Breast epithelium (tissue), 4 donors: ENCODE data around the gene SARS1. TPM values are rescaled to one million over a fixed set of nuclear protein-coding genes. Genes with fewer than 3 reads are reported as not detected.
A peak's percentile ranks its signal among the peaks of the same experiment; 100 is the strongest.

Experiments
- DNase-seq, 2 donors: peaks; one replicate each; pipeline ENCODE4 v3.0.0-alpha.2; 2019; ENCODE audit warnings: low spot score in 2 of 2
- H3K27ac ChIP-seq, 2 donors: fragments of 200-600 bp; sonication (generic) in 1 of 2; one replicate each; pipeline ENCODE4 v1.5.1; 2016 to 2019; ENCODE audit warnings: mild to moderate bottlenecking in 1 of 2
- H3K27me3 ChIP-seq, 2 donors: fragments of 200-600 bp; sonication (generic) in 1 of 2; one replicate each; pipeline versions ENCODE4 v1.5.1 to v1.6.0; 2017 to 2019; ENCODE audit warnings: control low read depth in 1 of 2, mild to moderate bottlenecking in 1 of 2
- H3K36me3 ChIP-seq: fragments of 200-600 bp; one replicate; pipeline ENCODE4 v1.5.1; 2019
- H3K4me1 ChIP-seq, 2 donors: fragments of 200-600 bp; sonication (generic); one replicate each; pipeline ENCODE4 v1.5.1; 2016 to 2019; ENCODE audit warnings: control low read depth in 1 of 2
- H3K4me3 ChIP-seq, 3 donors: fragments of 200-600 bp; sonication (generic); 1 replicate in 2 of 3; 2 replicates in 1 of 3; pipeline ENCODE4 v1.5.1; 2016 to 2019; ENCODE audit warnings: mild to moderate bottlenecking in 3 of 3, moderate library complexity in 2 of 3
- H3K9me3 ChIP-seq, 2 donors: fragments of 200-600 bp; sonication (generic) in 1 of 2; one replicate each; pipeline ENCODE4 v1.5.1; 2016 to 2019; ENCODE audit warnings: control low read depth in 1 of 2
- POLR2A ChIP-seq: fragments of 450-650 bp; IDR thresholded peaks from one replicate; pipeline ENCODE4 v1.6.1; 2016; ENCODE audit warnings: antibody characterized with exemption, mild to moderate bottlenecking, moderate library complexity
- POLR2AphosphoS5 ChIP-seq, 3 donors: sonication (generic); formaldehyde crosslinking; IDR thresholded peaks; one replicate each; pipeline ENCODE4 v1.6.1; 2017; ENCODE audit warnings: antibody characterized with exemption in 3 of 3
- intact Hi-C: fragments of 100-400 bp; cut with DNase I; formaldehyde crosslinking; loops from one replicate; pipeline ENCODE4 v1.15.1; 2023; ENCODE audit warnings: low total_unique reads
- total RNA-seq, 3 donors: library from RNA; depleted of rRNA; stranded (reverse); fragments of >200 nt; gene quantifications; one replicate each; pipeline ENCODE4 v1.1.0, GENCODE V29; 2016
- TF ChIP-seq, protein P1 (sequence below), 3 donors: fragments of 450-650 bp; IDR thresholded peaks; one replicate each; pipeline ENCODE4 v1.5.1; 2016 to 2017; ENCODE audit warnings: antibody characterized with exemption in 3 of 3, mild to moderate bottlenecking in 3 of 3, moderate library complexity in 3 of 3

The SARS1 gene
- total RNA-seq, 3 donors from 2014 or later: 146 to 172 (median 161) TPM

GRCh38 chr1:109243860-109244552 is 30.3 kb downstream of the SARS1 start:
- intact Hi-C loops: no loop called here
- no peak overlapping the region for H3K4me3 ChIP-seq
- H3K27me3 ChIP-seq: no peaks in the 10 kb centered on the region
- TF ChIP-seq POLR2A: no peak
- TF ChIP-seq, protein P1, sequence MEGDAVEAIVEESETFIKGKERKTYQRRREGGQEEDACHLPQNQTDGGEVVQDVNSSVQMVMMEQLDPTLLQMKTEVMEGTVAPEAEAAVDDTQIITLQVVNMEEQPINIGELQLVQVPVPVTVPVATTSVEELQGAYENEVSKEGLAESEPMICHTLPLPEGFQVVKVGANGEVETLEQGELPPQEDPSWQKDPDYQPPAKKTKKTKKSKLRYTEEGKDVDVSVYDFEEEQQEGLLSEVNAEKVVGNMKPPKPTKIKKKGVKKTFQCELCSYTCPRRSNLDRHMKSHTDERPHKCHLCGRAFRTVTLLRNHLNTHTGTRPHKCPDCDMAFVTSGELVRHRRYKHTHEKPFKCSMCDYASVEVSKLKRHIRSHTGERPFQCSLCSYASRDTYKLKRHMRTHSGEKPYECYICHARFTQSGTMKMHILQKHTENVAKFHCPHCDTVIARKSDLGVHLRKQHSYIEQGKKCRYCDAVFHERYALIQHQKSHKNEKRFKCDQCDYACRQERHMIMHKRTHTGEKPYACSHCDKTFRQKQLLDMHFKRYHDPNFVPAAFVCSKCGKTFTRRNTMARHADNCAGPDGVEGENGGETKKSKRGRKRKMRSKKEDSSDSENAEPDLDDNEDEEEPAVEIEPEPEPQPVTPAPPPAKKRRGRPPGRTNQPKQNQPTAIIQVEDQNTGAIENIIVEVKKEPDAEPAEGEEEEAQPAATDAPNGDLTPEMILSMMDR (IDR thresholded peaks at IDR 0.05): no peak
- no peak for TF ChIP-seq POLR2AphosphoS5 (IDR thresholded peaks at IDR 0.05)
- H3K9me3 ChIP-seq: no peaks in the 10 kb centered on the region
- DNase-seq: no peak
- H3K4me1 ChIP-seq: no peaks in the 10 kb centered on the region
- no peaks in the 10 kb centered on the region for H3K36me3 ChIP-seq
- no peak overlapping the region for H3K27ac ChIP-seq

DNA sequence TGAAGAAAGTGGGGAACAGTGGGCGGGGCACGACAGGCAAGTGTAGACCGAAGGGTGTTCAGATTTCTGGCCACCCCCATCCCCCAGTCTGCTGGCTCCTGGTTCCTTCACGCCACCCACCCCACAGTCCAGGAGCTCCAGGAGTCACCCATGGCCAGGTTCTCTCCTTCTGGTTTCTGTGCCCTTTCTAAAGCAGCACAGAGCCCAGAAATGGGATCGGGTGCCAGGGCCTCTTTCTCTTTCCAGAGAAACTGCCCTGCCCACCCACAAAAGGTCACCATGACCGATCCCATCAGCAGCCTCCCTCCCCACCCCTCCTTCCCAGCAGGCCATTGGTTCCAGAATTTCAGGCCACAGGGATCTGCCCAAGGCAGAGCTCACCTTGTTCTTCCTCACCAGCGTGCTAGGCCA is 32.4 kb downstream of the SARS1 start:
- Histone ChIP-seq H3K4me3 (no peak overlapping the region), H3K27ac (peak overlapping the region in 1 of 2 donors; percentile 55), H3K4me1 (no peaks in the 10 kb centered on the region), H3K36me3 (no peaks in the 10 kb centered on the region), H3K27me3 (no peaks in the 10 kb centered on the region), H3K9me3 (no peaks in the 10 kb centered on the region)
- no peak for TF ChIP-seq POLR2AphosphoS5 (IDR thresholded peaks at IDR 0.05)
- intact Hi-C loops: no loop called here
- DNase-seq: no peak

- Histone ChIP-seq H3K27ac (peak overlapping the region in 1 of 2 donors; percentile 12), H3K36me3 (no peaks in the 10 kb centered on the region), H3K9me3 (no peaks in the 10 kb centered on the region), H3K4me3 (no peak overlapping the region), H3K27me3 (no peaks in the 10 kb centered on the region), H3K4me1 (no peaks in the 10 kb centered on the region)
- TF ChIP-seq, protein P1 (IDR thresholded peaks at IDR 0.05): no peak
- TF ChIP-seq POLR2AphosphoS5 (IDR thresholded peaks at IDR 0.05): no peak
- no peak for TF ChIP-seq POLR2A
- DNase-seq: no peak
- intact Hi-C loops: no loop called here
Observed at GRCh38 chr1:109247401-109248365, 34.0 kb downstream of the SARS1 start.

DNA sequence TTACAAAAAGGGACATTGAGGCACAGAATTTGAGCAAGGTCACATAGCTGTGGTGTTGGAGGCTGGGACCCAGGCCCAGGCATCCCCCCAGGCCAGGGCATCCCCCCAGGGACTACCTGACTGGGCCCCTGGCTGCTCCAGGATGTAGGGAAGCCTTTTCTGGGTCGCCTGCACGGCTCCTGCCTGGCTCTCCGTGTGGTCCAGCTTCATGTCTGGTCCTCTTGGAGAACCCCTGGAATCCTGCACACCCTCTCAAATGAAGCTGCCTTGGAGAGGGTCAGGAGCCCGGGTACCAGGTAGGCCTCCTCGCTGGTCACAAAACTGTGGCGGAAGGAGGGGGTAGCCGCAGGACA is 34.7 kb downstream of the SARS1 start:
- no peaks in the 10 kb centered on the region for H3K27me3 ChIP-seq
- DNase-seq: no peak
- no peaks in the 10 kb centered on the region for H3K9me3 ChIP-seq
- intact Hi-C loops: no loop called here
- no peaks in the 10 kb centered on the region for H3K4me1 ChIP-seq
- no peak for TF ChIP-seq POLR2AphosphoS5 (IDR thresholded peaks at IDR 0.05)
- TF ChIP-seq, protein P1 (IDR thresholded peaks at IDR 0.05): no peak
- no peak for TF ChIP-seq POLR2A
- H3K4me3 ChIP-seq: no peak overlapping the region
- H3K36me3 ChIP-seq: no peaks in the 10 kb centered on the region
- peak overlapping the region in 1 of 2 donors; percentile 76 for H3K27ac ChIP-seq

DNA sequence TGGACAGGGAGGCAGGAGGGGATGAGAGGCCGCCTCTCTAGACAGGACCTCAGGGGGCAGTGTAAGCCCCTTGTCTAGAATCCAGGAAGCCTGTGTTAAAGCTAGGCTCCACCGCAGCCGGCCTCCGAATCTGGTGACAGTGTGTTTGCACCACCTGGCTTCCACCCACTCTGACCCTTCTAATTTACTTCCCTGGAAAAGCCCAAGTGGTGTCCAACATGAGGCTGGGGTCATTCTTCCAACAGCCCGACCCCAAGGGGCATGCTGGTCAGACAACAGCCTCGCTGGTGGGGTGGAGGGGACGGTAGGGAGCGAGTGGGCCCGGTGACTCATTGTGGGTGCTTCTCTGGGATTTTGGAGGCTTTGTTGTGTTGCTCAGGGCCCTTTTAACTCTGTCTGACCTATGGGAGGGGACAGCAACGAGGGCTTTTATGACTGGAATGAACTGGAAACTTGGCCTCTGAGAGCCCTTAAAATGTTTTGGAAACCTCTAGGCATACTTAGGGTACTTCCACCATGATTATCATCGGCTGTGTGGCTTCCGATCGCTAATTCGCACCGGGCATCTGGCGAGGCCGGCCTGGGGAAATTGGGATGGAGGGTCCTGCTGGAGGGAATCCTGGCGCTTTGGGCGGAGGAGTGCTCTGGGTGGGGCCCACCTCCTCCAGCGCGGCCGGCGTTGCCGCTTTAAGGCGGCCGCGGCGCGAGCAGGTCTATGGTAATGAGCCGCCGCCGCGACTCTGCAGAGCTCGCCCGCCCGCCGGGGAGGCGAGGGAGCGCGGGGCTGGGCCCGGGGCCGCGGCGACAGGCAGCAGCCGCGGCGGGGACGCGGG is 35.3 kb downstream of the SARS1 start, which contains the start of gene CELSR2:
CELSR2 (plus strand) TSS at position 743 of the 833 bp plus-strand sequence. CDS start 541 bp downstream, outside the sequence.
- Histone ChIP-seq H3K4me3 (peak within 1 kb of the TSS; percentile 45 to 94 (median 74)), H3K4me1 (peaks cover under 1 to 5% of the 10 kb centered on the region in 2 donors), H3K27ac (peak within 1 kb of the TSS; percentile 40 to 76), H3K9me3 (no peaks in the 10 kb centered on the region), H3K27me3 (no peaks in the 10 kb centered on the region), H3K36me3 (no peaks in the 10 kb centered on the region)
- TF ChIP-seq POLR2AphosphoS5 (IDR thresholded peaks at IDR 0.05) (no peak), POLR2A (no peak)
- TF ChIP-seq, protein P1 (IDR thresholded peaks at IDR 0.05): no peak
- intact Hi-C loops: no loop called here
- DNase-seq: no peak
